HG02981 (cell line): Measurements from ENCODE around the gene CCDC85B.
"Not testable (repeated sequence)": the region's sequence is repeated elsewhere in the genome, so short reads cannot be mapped to it uniquely, and the experiment has no call there.

Experiments used
- ATAC-seq: cut with Tn5 transposase; IDR thresholded peaks from one replicate; pipeline ENCODE4 v1.9.1; 2021; ENCODE audit warnings: mild to moderate bottlenecking, moderate library complexity; ENCODE audit not compliant: unreplicated experiment

The CCDC85B gene

GRCh38 chr11:65885808-65886536 is 4.5 kb upstream of the CCDC85B start:
- ATAC-seq: no peak

GRCh38 chr11:65886826-65887722 is 3.4 kb upstream of the CCDC85B start:
- ATAC-seq: no peak

DNA sequence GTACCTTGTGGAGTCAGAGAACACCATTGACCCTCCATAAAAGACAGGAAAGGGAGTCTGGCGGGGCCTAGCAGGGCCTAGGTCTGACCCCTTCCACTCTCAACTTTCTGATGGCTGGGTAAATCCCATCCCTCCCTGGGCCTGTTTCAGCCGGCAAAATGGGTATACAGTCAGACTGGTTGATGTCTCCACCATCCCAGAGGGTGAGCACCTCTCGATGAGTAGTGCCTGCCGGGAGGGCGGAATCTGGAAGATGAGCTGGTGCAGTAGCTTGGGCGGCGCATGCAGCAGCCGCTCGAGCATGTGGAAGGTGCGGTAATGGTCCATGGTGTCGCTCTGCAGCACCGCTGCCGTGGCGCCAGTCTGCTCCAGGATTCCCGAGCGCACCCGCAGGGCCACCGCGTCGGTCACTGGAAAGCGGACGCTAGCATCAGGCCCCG is 2.7 kb upstream of the CCDC85B start:
- ATAC-seq: no peak

GRCh38 chr11:65888163-65888814 is 2.2 kb upstream of the CCDC85B start, which contains the start of gene FIBP:
TSS of gene FIBP (minus strand) at chr11:65888471. CDS start at chr11:65888418, 53 bp downstream.
- ATAC-seq: peak; percentile 38

DNA sequence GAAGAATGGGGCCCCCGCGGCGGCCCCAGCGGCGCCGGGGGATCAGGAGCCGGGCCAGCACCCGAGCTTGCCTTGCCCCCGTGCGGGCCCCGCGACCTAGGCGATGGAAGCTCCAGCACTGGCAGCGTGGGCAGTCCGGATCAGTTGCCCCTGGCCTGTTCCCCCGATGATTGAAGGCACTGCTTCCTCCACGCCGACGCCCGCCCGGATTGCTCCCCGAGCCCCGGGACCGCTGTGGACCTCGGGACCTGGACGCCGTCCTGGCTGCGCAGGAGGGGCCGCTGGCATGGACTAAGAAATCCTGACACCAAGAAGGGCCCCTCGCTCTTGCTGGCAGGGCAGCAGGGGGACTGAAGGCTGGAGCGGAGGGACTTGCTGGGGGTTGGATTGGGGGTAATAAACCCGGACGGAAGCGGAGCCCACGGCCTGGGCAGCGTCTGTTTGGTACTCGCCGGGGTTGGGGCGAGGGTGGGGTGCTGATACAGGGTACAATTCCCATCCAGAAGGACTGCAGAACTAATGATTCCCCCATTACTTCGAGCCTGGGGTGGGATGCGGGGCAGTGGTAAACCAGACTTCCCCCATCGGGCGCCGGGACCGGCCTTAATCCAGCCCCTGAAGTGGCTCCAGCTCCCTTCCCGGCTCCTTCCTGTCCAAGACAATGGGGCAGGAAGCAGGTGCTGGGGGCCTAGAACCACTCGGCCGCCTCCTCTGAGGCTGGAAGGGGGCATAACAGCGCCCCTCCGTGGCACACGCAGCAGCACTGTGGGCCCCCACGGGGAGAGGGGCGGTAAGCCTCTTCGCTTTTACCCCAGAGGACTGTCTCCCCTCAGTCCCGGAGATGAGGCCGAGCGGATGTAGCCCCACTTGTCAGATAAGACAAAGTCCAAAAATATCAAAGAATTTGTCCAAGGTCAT is 1.0 kb downstream of the CCDC85B start:
- no peak for ATAC-seq

DNA sequence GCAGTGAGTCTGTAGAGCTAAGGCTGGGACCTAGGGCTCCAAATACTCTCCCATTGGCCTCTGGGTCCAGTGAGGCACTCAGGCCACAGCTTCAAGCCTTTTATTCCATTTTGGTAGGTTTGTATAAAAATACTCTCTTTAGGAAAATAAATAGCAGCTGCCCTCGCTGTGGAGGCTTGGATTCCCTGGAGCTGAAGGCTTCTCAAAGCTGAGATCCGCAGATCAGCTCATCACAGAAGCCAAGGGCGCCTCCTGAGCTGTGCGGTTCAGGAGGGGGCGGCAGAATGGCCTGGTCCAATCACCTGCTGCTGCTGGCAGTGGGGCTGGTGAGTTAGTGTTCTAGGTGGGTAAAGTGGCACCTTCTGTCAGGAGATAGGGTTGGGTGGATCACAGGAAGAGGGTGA is 1.7 kb downstream of the CCDC85B start:
- not testable (repeated sequence) for ATAC-seq

DNA sequence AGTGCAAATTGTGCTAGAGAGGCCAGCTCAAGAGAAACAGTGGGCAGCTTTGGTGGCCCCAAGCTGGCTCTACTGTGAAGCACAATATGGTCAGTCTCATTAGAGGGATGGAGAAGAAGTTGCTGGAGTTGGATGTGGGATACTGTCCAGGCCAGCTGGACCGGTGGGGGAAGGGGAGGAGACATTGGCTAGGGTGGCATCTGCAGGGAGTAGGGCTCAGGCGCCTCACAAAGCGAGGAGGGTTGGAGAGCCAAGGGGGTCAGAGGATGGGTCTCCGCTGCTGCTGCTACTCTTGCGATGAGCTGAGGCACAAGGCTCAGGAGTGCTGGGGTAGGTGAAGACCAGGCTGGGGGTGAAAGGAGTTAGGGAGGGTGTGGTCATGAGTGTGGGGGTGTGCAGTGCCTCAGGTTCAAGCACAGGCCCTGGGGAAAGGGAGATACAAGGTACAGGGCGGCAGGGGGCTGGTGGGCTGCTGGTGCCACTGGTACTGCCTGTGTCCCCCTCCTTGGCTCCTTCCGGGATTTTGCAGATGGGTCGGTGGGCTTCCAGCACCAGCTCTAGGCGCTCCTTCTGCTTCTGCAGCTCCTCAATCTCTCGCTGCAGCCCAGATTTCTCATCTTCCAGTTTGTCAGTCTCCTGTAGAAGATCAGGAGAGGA is 2.3 kb downstream of the CCDC85B start:
- ATAC-seq: no peak

GRCh38 chr11:65894034-65894591 is 3.6 kb downstream of the CCDC85B start:
- no peak for ATAC-seq

DNA sequence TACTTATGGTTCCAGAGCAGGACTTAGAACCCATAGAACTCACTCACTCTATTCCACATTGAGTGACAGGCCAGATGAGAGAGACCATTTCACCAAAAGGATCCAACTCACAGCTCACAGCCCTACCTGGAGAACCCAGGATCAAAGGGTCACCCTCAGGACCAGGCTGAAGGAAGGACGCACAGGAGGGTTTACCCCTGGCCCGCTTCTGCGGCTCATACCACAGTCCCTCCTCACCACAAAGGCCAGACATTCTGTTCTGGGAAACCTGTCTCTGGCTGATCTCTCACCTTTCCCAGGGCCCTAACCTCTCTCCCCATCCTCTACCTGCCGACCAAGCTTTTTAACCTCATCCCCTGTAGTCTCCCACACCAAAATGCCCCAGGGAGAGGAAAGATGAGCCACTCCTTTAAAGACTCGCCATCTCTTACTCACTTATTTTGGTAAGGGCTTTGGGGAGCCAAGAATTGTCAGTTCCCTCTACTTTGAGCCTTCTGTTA is 5.1 kb downstream of the CCDC85B start:
- no peak for ATAC-seq

DNA sequence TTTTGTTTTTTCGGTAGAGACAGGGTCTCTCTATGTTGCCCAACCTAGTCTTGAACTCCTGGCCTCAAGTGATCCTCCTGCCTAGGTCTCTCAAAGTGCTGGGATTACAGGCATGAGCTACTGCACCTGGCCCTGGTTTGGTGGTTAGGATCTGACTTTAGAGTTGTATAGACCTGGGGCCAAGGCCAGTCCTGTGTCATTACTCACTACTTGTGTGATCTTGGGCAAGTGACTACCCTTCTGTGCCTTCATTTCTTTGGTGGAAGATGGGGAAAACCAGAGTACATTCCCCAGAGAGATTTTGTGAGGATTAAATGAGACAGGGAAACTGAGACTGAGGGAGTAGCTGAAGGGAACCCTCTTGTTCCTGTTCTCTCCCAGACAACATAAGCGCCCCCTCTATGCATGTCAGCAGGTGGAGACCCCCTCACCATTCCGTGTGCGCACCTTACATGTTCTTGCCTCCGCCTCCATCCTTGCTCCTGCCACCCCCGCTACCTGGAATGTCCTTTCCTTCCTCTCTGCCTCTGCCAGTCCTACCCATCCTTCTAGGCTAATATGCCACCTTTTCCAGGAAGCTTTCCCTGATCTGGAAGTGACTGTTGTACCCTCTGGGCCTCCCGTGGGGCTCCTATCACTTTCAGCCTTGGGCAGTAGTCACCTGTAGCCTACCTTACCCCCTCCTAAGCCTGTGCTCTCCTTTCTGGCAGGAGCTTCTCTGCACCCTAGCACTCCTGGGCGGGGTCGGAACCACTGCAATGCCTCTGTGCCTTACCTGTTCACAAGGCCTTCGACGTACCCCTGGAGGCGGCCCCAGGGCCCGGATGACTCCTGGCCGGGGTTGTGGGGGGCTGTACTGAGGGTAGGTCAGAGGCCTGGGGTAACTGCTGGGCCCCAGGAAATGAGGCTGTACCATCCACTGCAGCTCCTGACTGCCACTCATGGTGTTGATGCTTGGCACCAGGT is 5.8 kb downstream of the CCDC85B start:
- no peak for ATAC-seq

DNA sequence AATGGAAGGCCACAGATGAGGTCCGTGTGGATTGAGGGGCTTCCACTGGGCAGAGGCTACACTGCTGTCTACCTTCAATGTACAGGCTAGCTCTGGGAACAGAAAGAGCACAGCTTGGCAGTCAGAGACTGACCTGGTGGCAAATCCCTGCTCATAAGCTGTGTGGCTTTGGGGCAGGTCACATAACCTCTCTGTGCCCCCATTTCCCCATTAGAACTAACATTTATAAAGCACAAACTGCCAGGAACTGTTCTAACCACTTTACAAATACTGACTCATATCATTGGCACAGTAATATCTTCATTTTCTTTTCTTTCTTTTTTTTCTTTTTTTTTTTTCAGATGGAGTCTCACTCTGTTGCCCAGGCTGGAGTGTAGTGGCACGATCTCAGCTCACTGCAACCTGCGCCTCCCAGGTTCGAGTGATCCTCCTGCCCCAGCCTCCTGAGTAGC is 6.6 kb downstream of the CCDC85B start:
- no peak for ATAC-seq

- no peak for ATAC-seq
These were observed 8.3 kb downstream of the CCDC85B start for GRCh38 chr11:65898656-65899355.

DNA sequence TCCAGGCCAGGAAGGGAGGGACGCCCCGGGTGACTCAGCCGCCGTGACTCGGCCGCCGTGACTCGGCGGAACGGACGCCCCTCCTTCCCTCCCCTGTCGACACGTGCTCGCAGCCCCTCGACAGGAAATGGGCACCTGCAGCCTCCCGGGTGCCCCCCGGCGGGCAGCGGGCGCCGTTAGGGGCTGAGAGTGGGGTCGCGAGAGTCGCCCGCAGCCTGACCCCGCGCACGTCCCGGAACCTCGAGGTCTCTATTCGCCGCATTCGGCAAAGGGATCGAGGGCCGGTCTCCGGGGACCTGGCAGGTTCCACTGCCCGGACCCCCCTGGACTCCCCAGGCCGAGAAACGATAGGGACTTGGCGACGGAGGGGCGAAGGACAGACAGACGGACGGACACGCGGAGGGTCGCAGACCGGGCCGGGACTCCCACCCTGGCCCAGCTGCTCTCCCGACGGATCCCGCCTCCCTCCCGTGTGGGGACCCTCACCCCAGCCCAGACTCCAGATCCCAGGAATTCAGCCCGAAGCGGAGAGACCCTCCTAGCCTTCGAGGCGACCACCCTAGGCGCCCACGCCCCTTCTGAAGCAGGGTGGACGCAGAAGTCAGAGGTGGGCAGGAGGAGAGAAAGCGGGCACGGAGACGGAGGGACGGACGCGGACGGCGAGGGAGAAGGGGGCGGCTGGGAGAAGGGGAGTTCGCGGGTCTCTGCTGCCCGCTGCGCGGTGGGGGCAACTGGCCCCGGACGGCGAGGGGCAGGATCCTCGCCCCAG is 9.1 kb downstream of the CCDC85B start:
- ATAC-seq: no peak

- peak; percentile 74 for ATAC-seq
These were observed 9.8 kb downstream of the CCDC85B start, which contains the start of gene FOSL1 for GRCh38 chr11:65900125-65900898. TSS of gene FOSL1 (minus strand) at chr11:65900388. CDS start at chr11:65900339, 49 bp downstream.

- no peak for ATAC-seq
These were observed 10.4 kb downstream of the CCDC85B start for GRCh38 chr11:65900899-65901180.

- no peak for ATAC-seq
These were observed 12.6 kb downstream of the CCDC85B start for GRCh38 chr11:65903068-65903481.
